GM23338 (cell line): ENCODE results near the gene VEGFC. TPM values are rescaled to one million over a fixed set of nuclear protein-coding genes. Genes with fewer than 3 reads are reported as not detected.

Experiments used
- ATAC-seq: fragments of 200-7000 bp; cut with Tn5 transposase; 3 replicates; pipeline ENCODE4 v1.9.1; 2020
- DNase-seq: peaks from one replicate; pipeline ENCODE4 v3.0.0-alpha.2; 2015; ENCODE audit warnings: low spot score
- H2AFZ ChIP-seq: fragments of 200-600 bp; sonication (generic); 2 replicates; pipeline ENCODE4 v1.8.0; 2016; ENCODE audit warnings: antibody characterized with exemption, mild to moderate bottlenecking, moderate library complexity
- H3F3A ChIP-seq: fragments of 200-600 bp; sonication (generic); replicated peaks from 2 replicates; pipeline ENCODE4 v1.8.0; 2017; ENCODE audit warnings: antibody characterized with exemption, mixed run types, low read depth
- H3K27ac ChIP-seq: fragments of 200-600 bp; sonication (generic); 2 replicates; pipeline ENCODE4 v1.6.1; 2016; ENCODE audit warnings: low read depth
- H3K27me3 ChIP-seq: fragments of 200-600 bp; sonication (generic); 2 replicates; pipeline ENCODE4 v1.8.0; 2016; ENCODE audit warnings: mild to moderate bottlenecking, mixed run types, moderate library complexity; ENCODE audit not compliant: insufficient read depth
- H3K36me3 ChIP-seq: fragments of 200-600 bp; sonication (generic); 2 replicates; pipeline ENCODE4 v1.8.0; 2016; ENCODE audit warnings: mild to moderate bottlenecking; ENCODE audit not compliant: insufficient read depth
- H3K4me1 ChIP-seq: fragments of 200-600 bp; sonication (generic); 2 replicates; pipeline ENCODE4 v1.8.0; 2016; ENCODE audit warnings: mild to moderate bottlenecking, moderate library complexity; ENCODE audit not compliant: insufficient read depth
- H3K4me2 ChIP-seq: fragments of 200-600 bp; sonication (generic); 2 replicates; pipeline ENCODE4 v1.7.1; 2017; ENCODE audit warnings: mixed run types
- H3K4me3 ChIP-seq: fragments of 200-600 bp; sonication (generic); 2 replicates; pipeline ENCODE4 v1.6.1; 2016; ENCODE audit warnings: mixed run types
- H3K79me2 ChIP-seq: fragments of 200-600 bp; sonication (generic); replicated peaks from 2 replicates; pipeline ENCODE4 v1.8.0; 2017; ENCODE audit warnings: mild to moderate bottlenecking; ENCODE audit not compliant: insufficient read depth
- H3K9me2 ChIP-seq: fragments of 200-600 bp; sonication (generic); 2 replicates; pipeline ENCODE4 v1.8.0; 2017; ENCODE audit not compliant: insufficient read depth
- H4K20me1 ChIP-seq: fragments of 200-600 bp; sonication (generic); replicated peaks from 2 replicates; pipeline ENCODE4 v1.8.0; 2017; ENCODE audit warnings: mild to moderate bottlenecking; ENCODE audit not compliant: insufficient read depth
- H3K27ac Mint-ChIP-seq: 2 replicates; pipeline ENCODE4 v1.8.0; 2020; ENCODE audit warnings: inconsistent platforms, mild to moderate bottlenecking, moderate library complexity, mixed read lengths
- H3K27me3 Mint-ChIP-seq: 3 replicates; pipeline ENCODE4 v1.8.0; 2022; ENCODE audit warnings: low read depth, mild to moderate bottlenecking, moderate library complexity, mixed read lengths, inconsistent platforms; ENCODE audit not compliant: insufficient read depth, poor library complexity
- H3K36me3 Mint-ChIP-seq: 3 replicates; pipeline ENCODE4 v1.8.0; 2021; ENCODE audit warnings: low read depth, mild to moderate bottlenecking, inconsistent platforms, moderate library complexity, mixed read lengths
- H3K4me1 Mint-ChIP-seq: 3 replicates; pipeline ENCODE4 v1.8.0; 2020; ENCODE audit warnings: mild to moderate bottlenecking, inconsistent platforms, mixed read lengths
- H3K4me3 Mint-ChIP-seq: 3 replicates; pipeline ENCODE4 v1.8.0; 2021; ENCODE audit warnings: moderate library complexity, mild to moderate bottlenecking, inconsistent platforms, mixed read lengths
- H3K9me3 Mint-ChIP-seq: 3 replicates; pipeline ENCODE4 v1.8.0; 2020; ENCODE audit warnings: moderate library complexity, mild to moderate bottlenecking, inconsistent platforms, mixed read lengths
- CREB1 ChIP-seq: fragments of 250-450 bp; sonication (Bioruptor Pico); IDR thresholded peaks from 2 replicates; pipeline ENCODE4 v1.5.0; 2020; ENCODE audit warnings: low read depth, mild to moderate bottlenecking, moderate library complexity
- EZH2 ChIP-seq: fragments of 200-600 bp; sonication (generic); IDR thresholded peaks from one replicate; pipeline ENCODE4 v1.8.0; 2017; ENCODE audit warnings: antibody characterized with exemption, mild to moderate bottlenecking, low read depth; ENCODE audit not compliant: unreplicated experiment
- EZH2phosphoT487 ChIP-seq: fragments of 200-600 bp; sonication (generic); IDR thresholded peaks from one replicate; pipeline ENCODE4 v1.8.1; 2018; ENCODE audit warnings: antibody characterized with exemption; ENCODE audit not compliant: unreplicated experiment
- NANOG ChIP-seq: IDR thresholded peaks from 2 replicates; pipeline ENCODE4 v1.6.1; 2016; ENCODE audit warnings: antibody characterized with exemption, borderline replicate concordance
- STAT1 ChIP-seq: IDR thresholded peaks from one replicate; pipeline ENCODE4 v1.6.1; 2016; ENCODE audit warnings: antibody characterized with exemption; ENCODE audit not compliant: unreplicated experiment
- polyA plus RNA-seq: library from polyadenylated mRNA; unstranded; fragments of >200 nt; fragmentation: Nextera tagmentation; extraction: Ambion mirVana; gene quantifications from 2 replicates; pipeline ENCODE4 v1.2.1, GENCODE V29; 2016
- total RNA-seq: library from RNA; depleted of rRNA; stranded (reverse); fragments of >200 nt; shearing (Covaris generic); gene quantifications from 2 replicates; pipeline ENCODE4 v1.2.3, GENCODE V29; 2014
- TF ChIP-seq, protein P1 (sequence below): fragments of 250-450 bp; sonication (Bioruptor Pico); IDR thresholded peaks from 2 replicates; pipeline ENCODE4 v1.5.0; 2020; ENCODE audit warnings: mild to moderate bottlenecking, moderate library complexity
- TF ChIP-seq, protein P2 (sequence below): IDR thresholded peaks from one replicate; pipeline ENCODE4 v1.6.1; 2018; ENCODE audit warnings: antibody characterized with exemption; ENCODE audit not compliant: unreplicated experiment
- TF ChIP-seq, protein P3 (sequence below): IDR thresholded peaks from 2 replicates; pipeline ENCODE4 v1.6.1; 2016; ENCODE audit warnings: antibody characterized with exemption

Gene VEGFC
- total and polyA plus RNA-seq, 2 experiments from 2014 or later = 0.87 to 1.1 TPM

DNA sequence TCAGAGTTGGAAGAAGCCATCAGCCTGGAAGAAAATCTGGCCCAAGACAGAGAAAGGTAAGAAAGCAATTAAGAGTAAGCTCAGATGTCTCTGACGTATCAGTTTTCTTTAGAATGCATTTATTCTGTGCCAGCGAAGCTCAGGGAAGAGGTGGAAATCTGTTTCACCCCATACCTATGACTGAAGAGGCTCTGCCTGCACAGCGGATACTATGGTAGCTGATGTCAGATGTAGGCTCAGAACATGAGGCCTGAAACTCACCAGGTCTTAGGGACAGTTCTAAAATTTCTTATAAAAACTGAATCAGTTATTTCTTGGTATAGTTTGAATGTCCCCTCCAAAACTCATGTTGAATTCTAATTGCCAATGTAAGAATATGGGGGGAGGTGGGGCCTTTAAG, 30.9 kb downstream of the VEGFC start:
- no peak overlapping the region for H3K4me2 ChIP-seq
- no peaks in the 10 kb centered on the region for H3F3A ChIP-seq
- no peaks in the 10 kb centered on the region for H3K79me2 ChIP-seq
- H3K27me3 ChIP-seq = no peaks in the 10 kb centered on the region
- Mint-ChIP-seq H3K36me3 (no peaks in the 10 kb centered on the region), H3K27me3 (no peaks in the 10 kb centered on the region), H3K27ac (no peak overlapping the region), H3K4me3 (no peak overlapping the region), H3K9me3 (no peaks in the 10 kb centered on the region), H3K4me1 (no peaks in the 10 kb centered on the region)
- no peaks in the 10 kb centered on the region for H3K9me2 ChIP-seq
- no peaks in the 10 kb centered on the region for H4K20me1 ChIP-seq
- H2AFZ ChIP-seq = no peak overlapping the region
- H3K27ac ChIP-seq = no peak overlapping the region
- ATAC-seq = no peak
- TF ChIP-seq NANOG (no peak), EZH2 (no peak), STAT1 (no peak), CREB1 (no peak), EZH2phosphoT487 (no peak)
- TF ChIP-seq, protein P1, sequence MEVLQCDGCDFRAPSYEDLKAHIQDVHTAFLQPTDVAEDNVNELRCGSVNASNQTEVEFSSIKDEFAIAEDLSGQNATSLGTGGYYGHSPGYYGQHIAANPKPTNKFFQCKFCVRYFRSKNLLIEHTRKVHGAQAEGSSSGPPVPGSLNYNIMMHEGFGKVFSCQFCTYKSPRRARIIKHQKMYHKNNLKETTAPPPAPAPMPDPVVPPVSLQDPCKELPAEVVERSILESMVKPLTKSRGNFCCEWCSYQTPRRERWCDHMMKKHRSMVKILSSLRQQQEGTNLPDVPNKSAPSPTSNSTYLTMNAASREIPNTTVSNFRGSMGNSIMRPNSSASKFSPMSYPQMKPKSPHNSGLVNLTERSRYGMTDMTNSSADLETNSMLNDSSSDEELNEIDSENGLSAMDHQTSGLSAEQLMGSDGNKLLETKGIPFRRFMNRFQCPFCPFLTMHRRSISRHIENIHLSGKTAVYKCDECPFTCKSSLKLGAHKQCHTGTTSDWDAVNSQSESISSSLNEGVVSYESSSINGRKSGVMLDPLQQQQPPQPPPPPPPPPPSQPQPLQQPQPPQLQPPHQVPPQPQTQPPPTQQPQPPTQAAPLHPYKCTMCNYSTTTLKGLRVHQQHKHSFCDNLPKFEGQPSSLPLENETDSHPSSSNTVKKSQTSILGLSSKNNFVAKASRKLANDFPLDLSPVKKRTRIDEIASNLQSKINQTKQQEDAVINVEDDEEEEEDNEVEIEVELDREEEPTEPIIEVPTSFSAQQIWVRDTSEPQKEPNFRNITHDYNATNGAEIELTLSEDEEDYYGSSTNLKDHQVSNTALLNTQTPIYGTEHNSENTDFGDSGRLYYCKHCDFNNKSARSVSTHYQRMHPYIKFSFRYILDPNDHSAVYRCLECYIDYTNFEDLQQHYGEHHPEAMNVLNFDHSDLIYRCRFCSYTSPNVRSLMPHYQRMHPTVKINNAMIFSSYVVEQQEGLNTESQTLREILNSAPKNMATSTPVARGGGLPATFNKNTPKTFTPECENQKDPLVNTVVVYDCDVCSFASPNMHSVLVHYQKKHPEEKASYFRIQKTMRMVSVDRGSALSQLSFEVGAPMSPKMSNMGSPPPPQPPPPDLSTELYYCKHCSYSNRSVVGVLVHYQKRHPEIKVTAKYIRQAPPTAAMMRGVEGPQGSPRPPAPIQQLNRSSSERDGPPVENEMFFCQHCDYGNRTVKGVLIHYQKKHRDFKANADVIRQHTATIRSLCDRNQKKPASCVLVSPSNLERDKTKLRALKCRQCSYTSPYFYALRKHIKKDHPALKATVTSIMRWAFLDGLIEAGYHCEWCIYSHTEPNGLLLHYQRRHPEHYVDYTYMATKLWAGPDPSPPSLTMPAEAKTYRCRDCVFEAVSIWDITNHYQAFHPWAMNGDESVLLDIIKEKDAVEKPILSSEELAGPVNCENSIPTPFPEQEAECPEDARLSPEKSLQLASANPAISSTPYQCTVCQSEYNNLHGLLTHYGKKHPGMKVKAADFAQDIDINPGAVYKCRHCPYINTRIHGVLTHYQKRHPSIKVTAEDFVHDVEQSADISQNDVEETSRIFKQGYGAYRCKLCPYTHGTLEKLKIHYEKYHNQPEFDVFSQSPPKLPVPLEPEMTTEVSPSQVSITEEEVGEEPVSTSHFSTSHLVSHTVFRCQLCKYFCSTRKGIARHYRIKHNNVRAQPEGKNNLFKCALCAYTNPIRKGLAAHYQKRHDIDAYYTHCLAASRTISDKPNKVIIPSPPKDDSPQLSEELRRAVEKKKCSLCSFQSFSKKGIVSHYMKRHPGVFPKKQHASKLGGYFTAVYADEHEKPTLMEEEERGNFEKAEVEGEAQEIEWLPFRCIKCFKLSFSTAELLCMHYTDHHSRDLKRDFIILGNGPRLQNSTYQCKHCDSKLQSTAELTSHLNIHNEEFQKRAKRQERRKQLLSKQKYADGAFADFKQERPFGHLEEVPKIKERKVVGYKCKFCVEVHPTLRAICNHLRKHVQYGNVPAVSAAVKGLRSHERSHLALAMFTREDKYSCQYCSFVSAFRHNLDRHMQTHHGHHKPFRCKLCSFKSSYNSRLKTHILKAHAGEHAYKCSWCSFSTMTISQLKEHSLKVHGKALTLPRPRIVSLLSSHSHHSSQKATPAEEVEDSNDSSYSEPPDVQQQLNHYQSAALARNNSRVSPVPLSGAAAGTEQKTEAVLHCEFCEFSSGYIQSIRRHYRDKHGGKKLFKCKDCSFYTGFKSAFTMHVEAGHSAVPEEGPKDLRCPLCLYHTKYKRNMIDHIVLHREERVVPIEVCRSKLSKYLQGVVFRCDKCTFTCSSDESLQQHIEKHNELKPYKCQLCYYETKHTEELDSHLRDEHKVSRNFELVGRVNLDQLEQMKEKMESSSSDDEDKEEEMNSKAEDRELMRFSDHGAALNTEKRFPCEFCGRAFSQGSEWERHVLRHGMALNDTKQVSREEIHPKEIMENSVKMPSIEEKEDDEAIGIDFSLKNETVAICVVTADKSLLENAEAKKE (CRISPR knock-in tag) = no peak
- H3K4me1 ChIP-seq = no peaks in the 10 kb centered on the region
- no peaks in the 10 kb centered on the region for H3K36me3 ChIP-seq
- no peak overlapping the region for H3K4me3 ChIP-seq
- no peak for DNase-seq

DNA sequence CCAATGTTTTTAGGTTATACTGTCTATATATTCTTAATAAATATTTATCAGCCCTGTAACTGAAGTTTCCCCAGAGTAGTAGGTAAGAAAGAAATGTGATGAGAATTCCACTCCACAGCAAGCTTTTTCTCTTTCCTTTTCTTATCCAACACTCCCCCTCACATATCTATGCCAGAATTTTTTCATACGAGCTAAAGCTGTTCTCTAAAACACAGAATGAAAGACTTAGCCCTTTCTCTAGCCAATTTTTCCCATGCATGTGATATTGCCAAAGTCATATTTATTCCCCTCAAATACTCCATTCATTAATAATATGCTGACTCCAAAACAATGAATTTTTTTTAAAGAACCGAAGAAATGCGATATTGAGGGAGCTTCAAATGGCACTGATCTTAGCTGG, 32.3 kb downstream of the VEGFC start:
- no peak for DNase-seq
- Histone ChIP-seq H3K27me3 (no peaks in the 10 kb centered on the region), H3K4me3 (no peak overlapping the region), H3K4me2 (no peak overlapping the region), H3K36me3 (no peaks in the 10 kb centered on the region), H3K4me1 (no peaks in the 10 kb centered on the region), H3F3A (no peaks in the 10 kb centered on the region), H3K79me2 (no peaks in the 10 kb centered on the region; the same call in 1 of the 2 replicates), H2AFZ (no peak overlapping the region), H3K27ac (no peak overlapping the region), H4K20me1 (no peaks in the 10 kb centered on the region), H3K9me2 (no peaks in the 10 kb centered on the region)
- Mint-ChIP-seq H3K27ac (no peak overlapping the region), H3K36me3 (no peaks in the 10 kb centered on the region), H3K4me3 (no peak overlapping the region), H3K27me3 (no peaks in the 10 kb centered on the region), H3K4me1 (no peaks in the 10 kb centered on the region), H3K9me3 (no peaks in the 10 kb centered on the region)
- ATAC-seq = no peak
- TF ChIP-seq CREB1 = no peak
- TF ChIP-seq, protein P2, sequence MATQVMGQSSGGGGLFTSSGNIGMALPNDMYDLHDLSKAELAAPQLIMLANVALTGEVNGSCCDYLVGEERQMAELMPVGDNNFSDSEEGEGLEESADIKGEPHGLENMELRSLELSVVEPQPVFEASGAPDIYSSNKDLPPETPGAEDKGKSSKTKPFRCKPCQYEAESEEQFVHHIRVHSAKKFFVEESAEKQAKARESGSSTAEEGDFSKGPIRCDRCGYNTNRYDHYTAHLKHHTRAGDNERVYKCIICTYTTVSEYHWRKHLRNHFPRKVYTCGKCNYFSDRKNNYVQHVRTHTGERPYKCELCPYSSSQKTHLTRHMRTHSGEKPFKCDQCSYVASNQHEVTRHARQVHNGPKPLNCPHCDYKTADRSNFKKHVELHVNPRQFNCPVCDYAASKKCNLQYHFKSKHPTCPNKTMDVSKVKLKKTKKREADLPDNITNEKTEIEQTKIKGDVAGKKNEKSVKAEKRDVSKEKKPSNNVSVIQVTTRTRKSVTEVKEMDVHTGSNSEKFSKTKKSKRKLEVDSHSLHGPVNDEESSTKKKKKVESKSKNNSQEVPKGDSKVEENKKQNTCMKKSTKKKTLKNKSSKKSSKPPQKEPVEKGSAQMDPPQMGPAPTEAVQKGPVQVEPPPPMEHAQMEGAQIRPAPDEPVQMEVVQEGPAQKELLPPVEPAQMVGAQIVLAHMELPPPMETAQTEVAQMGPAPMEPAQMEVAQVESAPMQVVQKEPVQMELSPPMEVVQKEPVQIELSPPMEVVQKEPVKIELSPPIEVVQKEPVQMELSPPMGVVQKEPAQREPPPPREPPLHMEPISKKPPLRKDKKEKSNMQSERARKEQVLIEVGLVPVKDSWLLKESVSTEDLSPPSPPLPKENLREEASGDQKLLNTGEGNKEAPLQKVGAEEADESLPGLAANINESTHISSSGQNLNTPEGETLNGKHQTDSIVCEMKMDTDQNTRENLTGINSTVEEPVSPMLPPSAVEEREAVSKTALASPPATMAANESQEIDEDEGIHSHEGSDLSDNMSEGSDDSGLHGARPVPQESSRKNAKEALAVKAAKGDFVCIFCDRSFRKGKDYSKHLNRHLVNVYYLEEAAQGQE = no peak
- TF ChIP-seq, protein P3, sequence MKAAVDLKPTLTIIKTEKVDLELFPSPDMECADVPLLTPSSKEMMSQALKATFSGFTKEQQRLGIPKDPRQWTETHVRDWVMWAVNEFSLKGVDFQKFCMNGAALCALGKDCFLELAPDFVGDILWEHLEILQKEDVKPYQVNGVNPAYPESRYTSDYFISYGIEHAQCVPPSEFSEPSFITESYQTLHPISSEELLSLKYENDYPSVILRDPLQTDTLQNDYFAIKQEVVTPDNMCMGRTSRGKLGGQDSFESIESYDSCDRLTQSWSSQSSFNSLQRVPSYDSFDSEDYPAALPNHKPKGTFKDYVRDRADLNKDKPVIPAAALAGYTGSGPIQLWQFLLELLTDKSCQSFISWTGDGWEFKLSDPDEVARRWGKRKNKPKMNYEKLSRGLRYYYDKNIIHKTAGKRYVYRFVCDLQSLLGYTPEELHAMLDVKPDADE = no peak
- TF ChIP-seq EZH2phosphoT487 = no peak
